Spleen (tissue), 11 donors: ENCODE results near the gene PLEKHD1. TPM values are rescaled to one million over a fixed set of nuclear protein-coding genes. Genes with fewer than 3 reads are reported as not detected.

Experiments
- DNase-seq: peaks from one replicate; pipeline ENCODE4 v3.0.0-alpha.2; 2020
- H3K27ac ChIP-seq, 8 donors: fragments of 200-600 bp; sonication (generic) in 7 of 8; 1 replicate in 4 of 8; 2 replicates in 4 of 8; pipeline versions ENCODE4 v1.5.0 to v1.8.0; 2016 to 2021; ENCODE audit warnings: inconsistent platforms in 4 of 8, mild to moderate bottlenecking in 4 of 8, moderate library complexity in 1 of 8
- H3K27me3 ChIP-seq, 7 donors: fragments of 200-600 bp; sonication (generic) in 6 of 7; replicated peaks in 1 of 7; 1 replicate in 4 of 7; 2 replicates in 3 of 7; pipeline versions ENCODE4 v1.5.0 to v1.8.0; 2016 to 2021; ENCODE audit warnings: inconsistent platforms in 3 of 7, mild to moderate bottlenecking in 1 of 7
- H3K36me3 ChIP-seq, 6 donors: fragments of 200-600 bp; sonication (generic) in 5 of 6; 1 replicate in 4 of 6; 2 replicates in 2 of 6; pipeline versions ENCODE4 v1.5.0 to v1.8.0; 2016 to 2021; ENCODE audit warnings: inconsistent platforms in 2 of 6
- H3K4me1 ChIP-seq, 6 donors: fragments of 200-600 bp; sonication (generic) in 5 of 6; 1 replicate in 3 of 6; 2 replicates in 3 of 6; pipeline versions ENCODE4 v1.5.0 to v1.8.0; 2016 to 2021; ENCODE audit warnings: inconsistent platforms in 3 of 6
- H3K4me3 ChIP-seq, 8 donors: fragments of 200-600 bp; sonication (generic) in 7 of 8; 1 replicate in 4 of 8; 2 replicates in 4 of 8; pipeline versions ENCODE4 v1.5.0 to v1.8.0; 2016 to 2021; ENCODE audit warnings: inconsistent platforms in 4 of 8, mild to moderate bottlenecking in 4 of 8, moderate library complexity in 2 of 8
- H3K9me3 ChIP-seq, 8 donors: fragments of 200-600 bp; sonication (generic) in 7 of 8; 1 replicate in 4 of 8; 2 replicates in 4 of 8; pipeline versions ENCODE4 v1.5.0 to v1.8.0; 2016 to 2021; ENCODE audit warnings: inconsistent platforms in 4 of 8
- POLR2A ChIP-seq, 3 donors: fragments of 450-650 bp; IDR thresholded peaks; one replicate each; pipeline ENCODE4 v1.5.1; 2017; ENCODE audit warnings: antibody characterized with exemption in 3 of 3, mild to moderate bottlenecking in 1 of 3
- POLR2AphosphoS5 ChIP-seq, 3 donors: sonication (generic); formaldehyde crosslinking; IDR thresholded peaks; one replicate each; pipeline ENCODE4 v1.5.1; 2017; ENCODE audit warnings: antibody characterized with exemption in 3 of 3
- WGBS, 5 donors: extraction: QIAGEN DNeasy Blood & Tissue Kit in 3 of 5; methylation state at CpG; one replicate each; pipeline versions ENCODE4 v1.1.5 to v1.1.7; 2013 to 2018; 5-methylcytosine and 5-hydroxymethylcytosine counted together
- intact Hi-C: fragments of 100-400 bp; cut with DNase I; formaldehyde crosslinking; loops from one replicate; pipeline ENCODE4 v1.15.0; 2023; ENCODE audit warnings: low total_unique reads
- polyA plus RNA-seq, 3 donors: library from polyadenylated mRNA; stranded (reverse); fragments of 200-250 nt; gene quantifications; one replicate each; pipeline ENCODE4 v1.2.1, GENCODE V29; 2013
- total RNA-seq, 7 donors: library from RNA; depleted of rRNA in 3 of 7; stranded (reverse); fragments of >200 nt in 3 of 7; fragmentation: NEBNext Ultra II Directional in 4 of 7; extraction: Animal tissue kit (Norgen Biotek cat#: 25700) in 4 of 7; gene quantifications; one replicate each; pipeline versions ENCODE4 v1.1.0 to v1.2.1, GENCODE V29; 2016 to 2021
- TF ChIP-seq, protein P1 (sequence below), 11 experiments: fragments of 200-600 bp in 7 of 11; fragments of 450-650 bp in 4 of 11; sonication (generic) in 4 of 11; IDR thresholded peaks in 8 of 11; conservative IDR thresholded peaks in 3 of 11; 1 replicate in 7 of 11; 2 replicates in 4 of 11; pipeline versions ENCODE4 v1.4.0 to v1.8.0; 2016 to 2021; ENCODE audit warnings: antibody characterized with exemption in 11 of 11, inconsistent platforms in 4 of 11, mild to moderate bottlenecking in 1 of 11
- donor health status: healthy with polysubstance abuse.
- donor health status: DM: no; HTN: no; CAD: no; lungs with moderate emphysema.
- donor health status: DM: no; HTN: no; CAD: no.
- donor health status: Bipolar disorder and iron deficiency.
- donor health status: healthy.
- donor health status: DM: no; HTN: no; CAD: no.
- donor health status: DM: yes; HTN: yes; CAD: no.

PLEKHD1 gene
- total and polyA plus RNA-seq, 10 donors = 0.06 to 0.46 (median 0.17) TPM; not detected in 1

DNA sequence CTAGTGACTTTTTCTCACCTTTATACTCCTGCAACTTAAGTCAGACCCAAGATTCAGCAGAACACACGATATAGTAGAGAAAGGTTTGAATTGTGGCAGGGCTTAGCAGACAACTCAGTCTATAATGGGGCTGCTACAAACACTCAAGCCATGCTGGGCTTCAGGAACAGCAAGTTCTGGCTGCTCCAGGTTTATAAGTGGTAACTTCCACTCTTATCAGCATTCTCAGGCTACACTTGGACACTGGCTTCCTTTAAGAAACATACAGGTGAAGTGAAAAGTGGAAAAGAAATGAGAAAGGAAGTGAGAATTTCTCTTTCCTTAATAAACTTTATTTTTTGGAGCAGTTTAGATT is 21.7 kb downstream of the PLEKHD1 start:
- intact Hi-C loops = no loop called here
- TF ChIP-seq POLR2A (IDR thresholded peaks at IDR 0.05) = no peak
- TF ChIP-seq, protein P1, sequence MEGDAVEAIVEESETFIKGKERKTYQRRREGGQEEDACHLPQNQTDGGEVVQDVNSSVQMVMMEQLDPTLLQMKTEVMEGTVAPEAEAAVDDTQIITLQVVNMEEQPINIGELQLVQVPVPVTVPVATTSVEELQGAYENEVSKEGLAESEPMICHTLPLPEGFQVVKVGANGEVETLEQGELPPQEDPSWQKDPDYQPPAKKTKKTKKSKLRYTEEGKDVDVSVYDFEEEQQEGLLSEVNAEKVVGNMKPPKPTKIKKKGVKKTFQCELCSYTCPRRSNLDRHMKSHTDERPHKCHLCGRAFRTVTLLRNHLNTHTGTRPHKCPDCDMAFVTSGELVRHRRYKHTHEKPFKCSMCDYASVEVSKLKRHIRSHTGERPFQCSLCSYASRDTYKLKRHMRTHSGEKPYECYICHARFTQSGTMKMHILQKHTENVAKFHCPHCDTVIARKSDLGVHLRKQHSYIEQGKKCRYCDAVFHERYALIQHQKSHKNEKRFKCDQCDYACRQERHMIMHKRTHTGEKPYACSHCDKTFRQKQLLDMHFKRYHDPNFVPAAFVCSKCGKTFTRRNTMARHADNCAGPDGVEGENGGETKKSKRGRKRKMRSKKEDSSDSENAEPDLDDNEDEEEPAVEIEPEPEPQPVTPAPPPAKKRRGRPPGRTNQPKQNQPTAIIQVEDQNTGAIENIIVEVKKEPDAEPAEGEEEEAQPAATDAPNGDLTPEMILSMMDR (IDR thresholded peaks at IDR 0.05 in 8 of 11, conservative IDR thresholded peaks at IDR 0.05 in 3 of 11) = no peak
- TF ChIP-seq POLR2AphosphoS5 (IDR thresholded peaks at IDR 0.05) = no peak

GRCh38 chr14:69518289-69519101 is 34.0 kb downstream of the PLEKHD1 start:
- H3K4me1 ChIP-seq = no peaks in the 10 kb centered on the region
- no peak overlapping the region for H3K27ac ChIP-seq
- H3K36me3 ChIP-seq = no peaks in the 10 kb centered on the region
- 57 to 82% (median 73%) methylated on average over 4 of the region's 4 CpGs for WGBS, 5 donors
- no peak for DNase-seq
- TF ChIP-seq POLR2AphosphoS5 (IDR thresholded peaks at IDR 0.05) (no peak), POLR2A (IDR thresholded peaks at IDR 0.05) (no peak)
- TF ChIP-seq, protein P1 (IDR thresholded peaks at IDR 0.05 in 8 of 11, conservative IDR thresholded peaks at IDR 0.05 in 3 of 11) = no peak
- H3K27me3 ChIP-seq = peaks cover 0 to 29% (median 0%) of the 10 kb centered on the region in 7 donors
- H3K9me3 ChIP-seq = peaks cover 0 to 3% (median 0%) of the 10 kb centered on the region in 8 donors
- no peak overlapping the region for H3K4me3 ChIP-seq
- intact Hi-C loops = no loop called here

More for the DNA sequence above, 21.7 kb downstream of the PLEKHD1 start:
- no peak overlapping the region for H3K27ac ChIP-seq
- no peaks in the 10 kb centered on the region for H3K4me1 ChIP-seq
- H3K27me3 ChIP-seq = peaks cover 0 to 4% (median 0%) of the 10 kb centered on the region in 7 donors
- no peak overlapping the region for H3K4me3 ChIP-seq
- 47 to 70% (median 67%) methylated on average over 1 of the region's 1 CpG for WGBS, 5 donors
- no peaks in the 10 kb centered on the region for H3K36me3 ChIP-seq
- H3K9me3 ChIP-seq = no peaks in the 10 kb centered on the region
- no peak for DNase-seq

DNA sequence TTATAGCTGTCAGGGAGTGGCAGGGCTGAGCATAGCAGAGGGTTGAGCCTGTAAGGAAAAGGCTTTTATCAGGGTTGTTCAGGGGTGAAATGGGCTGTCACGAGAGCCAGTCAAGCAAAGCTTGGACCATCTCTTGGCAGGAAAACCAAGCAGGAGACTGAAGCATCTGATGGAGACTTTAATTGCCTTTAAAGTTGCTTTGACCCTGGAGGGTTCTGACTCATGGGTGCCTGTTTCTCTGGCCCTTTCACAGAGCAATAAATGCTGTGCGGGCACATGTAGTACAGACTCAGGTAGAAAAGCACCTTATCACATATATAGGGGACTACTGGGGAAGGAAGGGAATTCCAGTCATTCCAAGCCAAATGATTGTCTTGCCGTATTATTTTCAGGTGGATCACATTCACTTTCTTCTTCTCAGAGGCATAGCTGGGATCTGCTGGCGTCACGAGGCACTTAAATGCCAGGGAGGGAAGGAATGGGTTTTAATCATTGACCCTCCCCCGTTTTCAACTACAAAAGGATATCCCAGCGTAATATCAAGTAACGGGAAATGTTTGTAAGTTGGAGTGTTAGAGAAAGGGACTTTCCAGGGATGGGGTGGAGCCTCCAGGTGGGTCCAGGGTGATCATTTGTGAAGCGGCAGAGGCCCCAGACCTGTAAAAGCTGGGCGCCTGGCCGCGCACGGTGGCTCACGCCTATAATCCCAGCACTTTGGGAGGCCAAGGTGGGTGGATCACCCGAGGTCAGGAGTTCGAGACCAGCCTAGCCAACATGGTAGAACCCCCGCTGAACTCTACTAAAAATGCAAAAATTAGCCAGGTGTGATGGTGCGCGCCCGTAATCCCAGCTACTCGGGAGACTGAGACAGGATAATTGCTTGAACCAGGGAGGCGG is 34.9 kb downstream of the PLEKHD1 start:
- Histone ChIP-seq H3K27me3 (peaks cover 0 to 24% (median 0%) of the 10 kb centered on the region in 7 donors), H3K9me3 (peaks cover 0 to 3% (median 0%) of the 10 kb centered on the region in 8 donors), H3K4me3 (no peak overlapping the region), H3K36me3 (no peaks in the 10 kb centered on the region), H3K27ac (no peak overlapping the region), H3K4me1 (no peaks in the 10 kb centered on the region)
- TF ChIP-seq, protein P1 (IDR thresholded peaks at IDR 0.05 in 8 of 11, conservative IDR thresholded peaks at IDR 0.05 in 3 of 11) = no peak
- DNase-seq = no peak
- WGBS, 5 donors = 82 to 89% (median 86%) methylated on average over 22 of the region's 22 CpGs
- intact Hi-C loops = no loop called here

DNA sequence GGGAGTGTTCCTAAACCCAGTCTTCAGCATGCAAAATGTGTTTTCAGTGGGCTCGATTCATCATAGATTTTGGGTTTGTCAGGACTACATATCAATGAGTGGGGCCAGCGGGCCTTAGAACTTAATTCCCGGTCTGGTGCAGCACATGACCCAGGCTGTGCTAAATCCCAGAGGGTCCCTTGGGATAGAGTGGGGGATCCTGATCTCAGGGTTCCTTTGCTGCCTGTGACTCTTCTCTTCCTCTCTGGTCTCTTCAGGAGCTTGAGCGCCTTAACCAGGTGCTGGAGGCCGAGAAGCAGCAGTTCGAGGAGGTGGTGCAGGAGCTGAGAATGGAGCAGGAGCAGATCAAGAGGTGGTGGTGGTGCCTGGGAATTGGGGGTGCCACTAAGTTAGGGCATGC is 37.5 kb downstream of the PLEKHD1 start:
- intact Hi-C loops = no loop called here
- no peak overlapping the region for H3K4me3 ChIP-seq
- H3K36me3 ChIP-seq = no peaks in the 10 kb centered on the region
- no peaks in the 10 kb centered on the region for H3K9me3 ChIP-seq
- peaks cover 0 to 20% (median 0%) of the 10 kb centered on the region in 7 donors for H3K27me3 ChIP-seq
- no peak overlapping the region for H3K27ac ChIP-seq
- H3K4me1 ChIP-seq = no peaks in the 10 kb centered on the region
- no peak for DNase-seq
- WGBS, 5 donors = 87 to 96% (median 94%) methylated on average over 6 of the region's 6 CpGs
- TF ChIP-seq, protein P1 (IDR thresholded peaks at IDR 0.05 in 8 of 11, conservative IDR thresholded peaks at IDR 0.05 in 3 of 11) = no peak
- TF ChIP-seq POLR2AphosphoS5 (IDR thresholded peaks at IDR 0.05) (no peak), POLR2A (IDR thresholded peaks at IDR 0.05) (no peak)
